ENCODE results near the gene CHL1.

DNA sequence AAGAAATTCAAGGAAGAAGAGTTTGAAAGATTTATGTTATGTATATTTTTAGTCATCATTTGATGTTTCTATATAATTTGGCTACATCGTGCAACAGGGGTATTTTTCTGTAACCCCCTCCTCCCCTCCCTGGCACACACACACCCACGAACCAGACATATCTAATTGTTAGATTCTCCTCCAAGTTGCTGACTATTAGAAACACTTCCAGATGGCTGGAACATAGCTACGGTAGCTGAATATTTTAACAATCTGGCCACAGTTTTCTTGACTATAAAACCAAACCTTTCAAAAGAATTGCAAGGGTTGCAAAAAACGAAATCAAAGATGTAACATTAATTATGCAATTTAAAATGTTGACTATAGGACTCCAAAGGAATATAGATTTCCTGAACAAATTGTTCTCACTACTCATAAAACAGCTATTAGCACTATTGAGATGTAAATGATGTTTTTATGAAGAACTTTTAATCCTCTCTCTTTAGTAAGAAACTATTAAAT, 154.4 kb downstream of the CHL1 start:
- TF ChIP-seq EZH2 (IDR thresholded peaks at IDR 0.05; ENCODE audit: insufficient read depth, poor library complexity, severe bottlenecking): no peak
- no peak for TF ChIP-seq EZH2phosphoT487 (IDR thresholded peaks at IDR 0.05; ENCODE audit: insufficient read depth, low read depth)
